ENCODE data around the gene PECR.
A peak's percentile ranks its signal among the peaks of the same experiment; 100 is the strongest.
"Not testable (repeated sequence)": the region's sequence is repeated elsewhere in the genome, so short reads cannot be mapped to it uniquely, and the experiment has no call there.

PECR gene

GRCh38 chr2:216103213-216103612, 21.6 kb upstream of the PECR start:
- no peak for DNase-seq

GRCh38 chr2:216101109-216101508, 19.5 kb upstream of the PECR start:
- no peak for DNase-seq

GRCh38 chr2:216098421-216099334, 17.1 kb upstream of the PECR start:
- DNase-seq: no peak

- no peak for DNase-seq
Measured at GRCh38 chr2:216094701-216095100, 13.1 kb upstream of the PECR start.

GRCh38 chr2:216092646-216093045, 11.0 kb upstream of the PECR start:
- no peak for DNase-seq

GRCh38 chr2:216090369-216090786, 8.8 kb upstream of the PECR start:
- DNase-seq: no peak

GRCh38 chr2:216086207-216086893, 4.7 kb upstream of the PECR start:
- no peak for DNase-seq

- DNase-seq: peak; percentile 38 to 41
Measured at GRCh38 chr2:216084547-216084946, 2.9 kb upstream of the PECR start.

- DNase-seq: no peak
Measured at GRCh38 chr2:216083464-216084281, 2.1 kb upstream of the PECR start.

- no peak for DNase-seq
Measured at GRCh38 chr2:216082805-216083204, 1.2 kb upstream of the PECR start.

- peak; percentile 27 to 42 for DNase-seq
Measured at GRCh38 chr2:216082117-216082711, 605 bp upstream of the PECR start.

- DNase-seq: no peak
Measured at GRCh38 chr2:216081012-216081411, 597 bp downstream of the PECR start.

- not testable (repeated sequence) for DNase-seq
Measured at GRCh38 chr2:216080048-216080447, 1.6 kb downstream of the PECR start.

GRCh38 chr2:216078776-216079175, 2.8 kb downstream of the PECR start:
- no peak for DNase-seq

- DNase-seq: no peak
Measured at GRCh38 chr2:216075510-216076485, 5.8 kb downstream of the PECR start.

GRCh38 chr2:216074794-216075193, 6.8 kb downstream of the PECR start:
- no peak for DNase-seq

GRCh38 chr2:216074380-216074779, 7.2 kb downstream of the PECR start:
- DNase-seq: no peak

GRCh38 chr2:216073773-216074172, 7.8 kb downstream of the PECR start:
- DNase-seq: no peak

- no peak for DNase-seq
Measured at GRCh38 chr2:216072473-216072872, 9.1 kb downstream of the PECR start.

- no peak for DNase-seq
Measured at GRCh38 chr2:216071111-216071851, 10.3 kb downstream of the PECR start.

GRCh38 chr2:216070195-216070594, 11.4 kb downstream of the PECR start:
- no peak for DNase-seq
